ENCODE data around the gene SAMD9L. TPM values are rescaled to one million over a fixed set of nuclear protein-coding genes. Genes with fewer than 3 reads are reported as not detected.

SAMD9L gene
- total RNA-seq, 1 donor from 2014 or later: not detected

GRCh38 chr7:93188870-93189634, 40.9 kb upstream of the SAMD9L start:
- DNase-seq (ENCODE audit: low spot score): no peak
- Mint-ChIP-seq H3K9me3 (no peaks in the 10 kb centered on the region), H3K27ac (no peak overlapping the region), H3K36me3 (no peaks in the 10 kb centered on the region), H3K27me3 (ENCODE audit: insufficient read depth, low read depth) (no peaks in the 10 kb centered on the region), H3K4me1 (no peaks in the 10 kb centered on the region), H3K4me3 (no peak overlapping the region)
- Histone ChIP-seq H3K4me2 (no peak overlapping the region), H3K27me3 (peaks cover 100% of the 10 kb centered on the region), H4K20me1 (ENCODE audit: low read depth) (no peaks in the 10 kb centered on the region), H3K4me1 (no peaks in the 10 kb centered on the region), H3F3A (ENCODE audit: low read depth) (no peaks in the 10 kb centered on the region), H3K27ac (no peak overlapping the region), H3K4me3 (no peak overlapping the region), H3K36me3 (no peaks in the 10 kb centered on the region), H3K79me2 (ENCODE audit: low read depth) (no peaks in the 10 kb centered on the region), H3K9ac (no peak overlapping the region), H2AFZ (replicated peaks) (no peak overlapping the region), H3K9me3 (ENCODE audit: low read depth) (no peaks in the 10 kb centered on the region)
- TF ChIP-seq EZH2phosphoT487 (IDR thresholded peaks at IDR 0.05) (no peak), EZH2 (IDR thresholded peaks at IDR 0.05) (no peak), CTCF (IDR thresholded peaks at IDR 0.05) (no peak)

GRCh38 chr7:93185303-93186027, 37.3 kb upstream of the SAMD9L start:
- no peaks in the 10 kb centered on the region for H3K79me2 ChIP-seq (ENCODE audit: low read depth)
- no peak overlapping the region for H2AFZ ChIP-seq (replicated peaks)
- H3K27ac ChIP-seq: no peak overlapping the region
- no peaks in the 10 kb centered on the region for H3K4me1 ChIP-seq
- H3K9me3 ChIP-seq (ENCODE audit: low read depth): no peaks in the 10 kb centered on the region
- no peak overlapping the region for H3K4me2 ChIP-seq
- no peak overlapping the region for H3K4me3 Mint-ChIP-seq
- no peak overlapping the region for H3K4me3 ChIP-seq
- H3K36me3 ChIP-seq: no peaks in the 10 kb centered on the region
- peaks cover 91% of the 10 kb centered on the region for H3K27me3 ChIP-seq
- H3K4me1 Mint-ChIP-seq: no peaks in the 10 kb centered on the region
- no peak overlapping the region for H3K9ac ChIP-seq
- H3K27ac Mint-ChIP-seq: no peak overlapping the region
- H3K27me3 Mint-ChIP-seq (ENCODE audit: insufficient read depth, low read depth): peaks cover 3% of the 10 kb centered on the region
- no peaks in the 10 kb centered on the region for H4K20me1 ChIP-seq (ENCODE audit: low read depth)
- H3K9me3 Mint-ChIP-seq: no peaks in the 10 kb centered on the region
- no peak for DNase-seq (ENCODE audit: low spot score)
- H3K36me3 Mint-ChIP-seq: no peaks in the 10 kb centered on the region
- no peaks in the 10 kb centered on the region for H3F3A ChIP-seq (ENCODE audit: low read depth)
- no peak for TF ChIP-seq CTCF (IDR thresholded peaks at IDR 0.05)
- no peak for TF ChIP-seq EZH2 (IDR thresholded peaks at IDR 0.05)
- TF ChIP-seq EZH2phosphoT487 (IDR thresholded peaks at IDR 0.05): no peak

GRCh38 chr7:93179173-93179572, 31.0 kb upstream of the SAMD9L start:
- Histone ChIP-seq H3K9me3 (ENCODE audit: low read depth) (no peaks in the 10 kb centered on the region), H3F3A (ENCODE audit: low read depth) (no peaks in the 10 kb centered on the region), H3K4me1 (no peaks in the 10 kb centered on the region), H3K79me2 (ENCODE audit: low read depth) (no peaks in the 10 kb centered on the region), H3K9ac (no peak overlapping the region), H3K4me2 (no peak overlapping the region), H3K27me3 (peaks cover 33% of the 10 kb centered on the region), H4K20me1 (ENCODE audit: low read depth) (no peaks in the 10 kb centered on the region), H3K4me3 (no peak overlapping the region), H2AFZ (replicated peaks) (no peak overlapping the region), H3K27ac (no peak overlapping the region), H3K36me3 (no peaks in the 10 kb centered on the region)
- peaks cover 3% of the 10 kb centered on the region for H3K27me3 Mint-ChIP-seq (ENCODE audit: insufficient read depth, low read depth)
- H3K4me3 Mint-ChIP-seq: no peak overlapping the region
- DNase-seq (ENCODE audit: low spot score): no peak
- no peak overlapping the region for H3K27ac Mint-ChIP-seq
- no peaks in the 10 kb centered on the region for H3K9me3 Mint-ChIP-seq
- no peaks in the 10 kb centered on the region for H3K4me1 Mint-ChIP-seq
- no peaks in the 10 kb centered on the region for H3K36me3 Mint-ChIP-seq
- TF ChIP-seq EZH2 (IDR thresholded peaks at IDR 0.05) (no peak), EZH2phosphoT487 (IDR thresholded peaks at IDR 0.05) (no peak), CTCF (IDR thresholded peaks at IDR 0.05) (no peak)

Data from neural progenitor cell (in vitro differentiated cells).